ENCODE results near the gene EHMT1. TPM values are rescaled to one million over a fixed set of nuclear protein-coding genes. Genes with fewer than 3 reads are reported as not detected.

The EHMT1 gene
- total RNA-seq, 1 donor from 2014 or later: 163 TPM

DNA sequence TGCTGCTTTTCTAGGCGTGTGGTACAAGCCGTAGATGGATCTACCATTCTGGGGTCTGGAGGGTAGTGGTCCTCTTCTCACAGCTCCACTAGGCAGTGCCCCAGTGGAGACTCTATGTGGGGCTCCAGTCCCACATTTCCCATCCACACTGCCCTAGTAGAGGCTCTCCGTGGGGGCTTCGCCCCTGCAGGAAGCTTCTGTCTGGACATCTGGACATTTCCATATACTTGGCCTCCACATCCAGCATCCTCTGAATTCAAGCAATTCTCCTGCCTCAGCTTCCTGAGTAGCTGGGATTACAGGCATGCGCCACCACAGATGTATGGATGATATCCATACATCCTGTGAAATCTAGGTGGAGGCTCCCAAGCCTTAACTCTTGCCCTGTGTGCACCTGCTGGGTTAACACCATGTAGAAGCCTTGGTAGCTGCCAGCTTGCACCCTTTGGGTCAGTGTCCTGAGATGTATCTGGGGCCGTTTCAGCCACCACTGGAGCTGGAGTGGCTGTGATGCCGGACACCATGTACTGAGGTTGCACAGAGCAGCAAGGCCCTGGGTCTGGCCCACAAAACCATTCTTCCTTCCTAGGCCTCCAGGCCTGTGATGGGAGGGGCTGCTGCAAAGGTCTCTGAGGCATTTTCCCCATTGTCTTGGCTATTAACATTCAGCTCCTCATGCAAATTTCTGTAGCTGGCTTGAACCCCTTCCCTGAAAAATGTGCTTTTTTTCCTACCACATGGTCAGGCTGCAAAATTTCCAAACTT, 84.0 kb downstream of the EHMT1 start:
- Mint-ChIP-seq H3K27me3 (ENCODE audit: low read depth) (no peaks in the 10 kb centered on the region), H3K4me1 (peaks cover 27% of the 10 kb centered on the region)
- DNase-seq (ENCODE audit: low read depth, low spot score): no peak

DNA sequence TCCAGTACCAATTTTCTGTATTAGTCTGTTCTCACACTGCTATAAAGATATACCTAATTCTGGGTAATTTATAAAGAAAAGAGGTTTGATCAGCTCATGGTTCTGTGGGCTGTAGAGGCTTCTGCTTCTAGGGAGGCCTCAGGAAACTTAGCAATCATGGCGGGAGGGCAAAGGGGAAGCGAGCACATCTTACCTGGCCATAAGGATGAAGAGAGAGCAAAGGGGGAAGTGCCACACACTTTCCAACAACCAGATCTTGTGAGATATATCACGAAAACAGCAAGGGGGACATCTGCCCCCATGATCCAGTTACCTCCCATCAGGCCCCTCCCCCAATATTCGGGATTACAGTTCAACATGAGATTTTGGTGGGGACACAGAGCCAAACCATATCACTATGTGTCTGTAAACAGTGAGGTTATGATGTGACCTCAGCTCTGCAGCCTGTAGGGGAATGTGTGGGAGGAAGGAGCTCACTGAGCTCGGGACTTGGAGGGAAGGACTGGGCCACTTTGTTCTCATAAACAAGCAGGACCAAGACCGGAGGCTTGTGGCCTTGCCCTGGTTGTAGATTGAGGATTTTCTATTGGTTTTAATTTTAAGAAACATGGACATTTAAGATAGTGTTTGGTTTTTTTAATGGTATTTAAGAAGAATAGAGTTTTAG, 85.2 kb downstream of the EHMT1 start:
- DNase-seq (ENCODE audit: low read depth, low spot score): no peak
- H3K9me3 Mint-ChIP-seq: peaks cover 7% of the 10 kb centered on the region
- TF ChIP-seq, protein P1, sequence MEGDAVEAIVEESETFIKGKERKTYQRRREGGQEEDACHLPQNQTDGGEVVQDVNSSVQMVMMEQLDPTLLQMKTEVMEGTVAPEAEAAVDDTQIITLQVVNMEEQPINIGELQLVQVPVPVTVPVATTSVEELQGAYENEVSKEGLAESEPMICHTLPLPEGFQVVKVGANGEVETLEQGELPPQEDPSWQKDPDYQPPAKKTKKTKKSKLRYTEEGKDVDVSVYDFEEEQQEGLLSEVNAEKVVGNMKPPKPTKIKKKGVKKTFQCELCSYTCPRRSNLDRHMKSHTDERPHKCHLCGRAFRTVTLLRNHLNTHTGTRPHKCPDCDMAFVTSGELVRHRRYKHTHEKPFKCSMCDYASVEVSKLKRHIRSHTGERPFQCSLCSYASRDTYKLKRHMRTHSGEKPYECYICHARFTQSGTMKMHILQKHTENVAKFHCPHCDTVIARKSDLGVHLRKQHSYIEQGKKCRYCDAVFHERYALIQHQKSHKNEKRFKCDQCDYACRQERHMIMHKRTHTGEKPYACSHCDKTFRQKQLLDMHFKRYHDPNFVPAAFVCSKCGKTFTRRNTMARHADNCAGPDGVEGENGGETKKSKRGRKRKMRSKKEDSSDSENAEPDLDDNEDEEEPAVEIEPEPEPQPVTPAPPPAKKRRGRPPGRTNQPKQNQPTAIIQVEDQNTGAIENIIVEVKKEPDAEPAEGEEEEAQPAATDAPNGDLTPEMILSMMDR (conservative IDR thresholded peaks at IDR 0.05): no peak
- peaks cover 22% of the 10 kb centered on the region for H3K4me1 Mint-ChIP-seq
- no peaks in the 10 kb centered on the region for H3K27me3 Mint-ChIP-seq (ENCODE audit: low read depth)
- no peak overlapping the region for H3K4me3 Mint-ChIP-seq
- peaks cover 22% of the 10 kb centered on the region for H3K36me3 Mint-ChIP-seq (ENCODE audit: low read depth)
- H3K27ac Mint-ChIP-seq (ENCODE audit: unreplicated experiment): peak overlapping the region; percentile 21

More for the DNA sequence above, 84.0 kb downstream of the EHMT1 start:
- H3K4me3 Mint-ChIP-seq: no peak overlapping the region
- no peak overlapping the region for H3K27ac Mint-ChIP-seq (ENCODE audit: unreplicated experiment)
- TF ChIP-seq, protein P1 (conservative IDR thresholded peaks at IDR 0.05): no peak
- peaks cover 7% of the 10 kb centered on the region for H3K9me3 Mint-ChIP-seq
- peaks cover 22% of the 10 kb centered on the region for H3K36me3 Mint-ChIP-seq (ENCODE audit: low read depth)

DNA sequence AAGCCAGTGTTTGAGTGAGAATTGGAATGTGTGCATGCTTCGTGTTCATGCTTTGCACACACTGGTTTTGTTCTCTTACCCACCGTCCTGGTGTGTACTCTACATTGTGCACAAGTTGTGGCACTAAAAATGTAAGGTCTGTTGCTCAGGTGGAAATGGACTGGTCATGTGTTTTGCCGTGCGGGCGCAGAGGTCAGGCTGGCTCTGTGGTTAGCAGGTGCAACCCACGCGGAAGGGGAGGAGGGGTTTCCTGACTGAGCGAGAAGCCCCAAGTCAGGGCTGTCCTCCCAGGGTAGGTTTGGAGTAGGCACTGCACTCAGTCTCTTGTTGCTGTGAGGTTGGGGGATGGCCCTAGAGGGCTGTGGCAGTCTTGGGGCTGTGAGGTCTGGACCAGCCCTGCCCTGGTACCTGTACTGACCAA, 86.6 kb downstream of the EHMT1 start:
- no peaks in the 10 kb centered on the region for H3K27me3 Mint-ChIP-seq (ENCODE audit: low read depth)
- H3K27ac Mint-ChIP-seq (ENCODE audit: unreplicated experiment): peak overlapping the region; percentile 62
- peaks cover 21% of the 10 kb centered on the region for H3K4me1 Mint-ChIP-seq

DNA sequence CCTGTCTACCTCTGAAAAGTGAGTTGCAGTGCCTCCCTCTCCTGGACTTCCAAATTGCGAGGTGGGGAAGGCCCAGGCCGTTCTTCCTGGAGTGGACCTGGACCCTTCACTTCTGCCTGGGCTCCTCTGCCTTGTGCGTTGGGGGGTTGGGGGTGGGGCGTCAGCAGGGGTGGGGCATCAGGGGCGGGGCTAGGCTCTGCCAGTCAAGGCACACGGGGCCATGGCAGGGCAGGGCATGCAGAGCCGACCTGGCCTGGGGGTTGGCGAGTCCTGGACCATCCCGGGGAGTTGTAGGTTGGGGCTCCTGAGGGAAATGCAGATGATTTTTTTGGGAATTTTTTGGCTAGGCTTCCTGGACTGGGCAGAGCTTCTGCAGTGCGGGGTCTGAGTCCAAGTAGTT, 87.1 kb downstream of the EHMT1 start:
- TF ChIP-seq, protein P1 (conservative IDR thresholded peaks at IDR 0.05): no peak
- Mint-ChIP-seq H3K9me3 (peaks cover 5% of the 10 kb centered on the region), H3K36me3 (ENCODE audit: low read depth) (peaks cover 18% of the 10 kb centered on the region), H3K27ac (ENCODE audit: unreplicated experiment) (no peak overlapping the region), H3K27me3 (ENCODE audit: low read depth) (no peaks in the 10 kb centered on the region), H3K4me3 (no peak overlapping the region), H3K4me1 (peaks cover 17% of the 10 kb centered on the region)
- no peak for DNase-seq (ENCODE audit: low read depth, low spot score)

More for the DNA sequence above, 86.6 kb downstream of the EHMT1 start:
- Mint-ChIP-seq H3K36me3 (ENCODE audit: low read depth) (peaks cover 20% of the 10 kb centered on the region), H3K4me3 (peak overlapping the region; percentile 13), H3K9me3 (peaks cover 7% of the 10 kb centered on the region)
- TF ChIP-seq, protein P1 (conservative IDR thresholded peaks at IDR 0.05): no peak
- DNase-seq (ENCODE audit: low read depth, low spot score): no peak

DNA sequence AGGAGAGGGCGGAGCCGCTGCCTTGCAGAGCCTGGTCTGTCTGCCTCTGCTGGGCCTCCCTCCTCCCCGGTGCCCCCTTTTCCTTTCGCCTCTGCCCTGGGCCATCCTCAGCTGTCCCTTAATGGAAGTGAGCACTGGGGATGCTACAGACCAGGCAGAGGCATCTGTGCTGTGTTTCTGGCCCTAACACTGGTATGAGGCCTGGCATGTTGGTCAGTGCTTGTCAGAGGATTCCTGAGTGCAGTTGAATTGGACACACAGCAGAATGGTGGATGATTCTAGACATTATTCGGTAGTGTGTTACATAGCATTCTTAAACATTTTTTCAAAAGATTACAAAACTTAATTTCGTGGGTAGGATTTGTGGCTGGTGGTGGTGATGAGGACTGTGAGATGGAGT, 88.6 kb downstream of the EHMT1 start:
- Mint-ChIP-seq H3K9me3 (peaks cover 5% of the 10 kb centered on the region), H3K4me1 (peaks cover 26% of the 10 kb centered on the region), H3K36me3 (ENCODE audit: low read depth) (peaks cover 23% of the 10 kb centered on the region), H3K27me3 (ENCODE audit: low read depth) (no peaks in the 10 kb centered on the region), H3K4me3 (no peak overlapping the region), H3K27ac (ENCODE audit: unreplicated experiment) (no peak overlapping the region)
- TF ChIP-seq, protein P1 (conservative IDR thresholded peaks at IDR 0.05): no peak
- no peak for DNase-seq (ENCODE audit: low read depth, low spot score)

Measured in neural crest cell (in vitro differentiated cells).